ENCODE results near the gene G0S2.

Gene G0S2

DNA sequence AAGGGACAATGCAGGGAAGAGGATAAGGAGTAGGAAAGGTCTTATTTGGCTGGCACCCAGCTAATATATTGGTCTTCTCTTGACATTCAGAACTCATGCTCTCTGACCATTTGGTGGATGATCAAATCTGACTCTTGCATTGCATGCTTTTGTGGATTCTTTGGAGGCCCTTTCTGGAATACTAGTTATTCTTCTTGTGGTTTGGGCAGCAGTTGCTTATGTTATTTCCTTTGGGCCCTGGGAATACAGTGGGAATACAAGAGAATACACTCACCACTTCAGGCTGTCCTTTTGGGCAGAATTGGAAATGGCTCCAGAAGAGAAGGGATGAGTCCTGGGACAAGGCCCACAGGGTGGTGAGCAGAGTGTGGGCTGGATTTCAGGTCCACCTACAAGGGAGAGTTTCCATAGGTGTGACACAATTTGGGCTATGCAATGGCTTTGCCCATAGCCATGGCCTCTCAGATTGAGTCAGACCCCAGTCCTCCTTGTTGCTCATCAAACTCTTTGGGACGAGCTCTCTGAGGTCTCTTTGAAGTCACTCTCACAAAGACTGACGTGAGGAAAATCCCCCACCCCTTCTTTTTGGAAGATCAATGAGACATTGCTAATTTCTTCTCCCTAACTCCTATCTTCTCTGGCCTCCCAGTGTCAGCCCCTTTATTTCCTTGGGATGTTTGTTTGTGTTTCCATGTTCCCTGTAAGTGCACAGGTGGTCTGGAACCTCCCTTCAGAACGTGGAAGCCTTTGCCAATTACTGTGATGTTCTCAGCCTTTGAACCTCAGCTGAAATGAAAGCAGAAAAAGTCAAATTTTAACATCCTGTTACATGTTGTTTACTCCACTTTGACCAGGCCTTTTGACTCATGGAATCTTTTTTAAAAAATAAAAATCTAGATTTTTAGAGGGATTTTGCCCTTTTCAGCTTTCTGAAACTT lies 48.8 kb downstream of the G0S2 start:
- peaks cover 3% of the 10 kb centered on the region for H3K9me3 Mint-ChIP-seq
- DNase-seq, result peak; percentile 48
- H3K27ac Mint-ChIP-seq, result peak overlapping the region; percentile 90
- peaks cover 2% of the 10 kb centered on the region for H3K36me3 Mint-ChIP-seq
- CTCF ChIA-PET, result interaction anchor here (0.9 to 3.2 kb wide), 9 partner anchors 13 to 49 kb away, joined by 3 to 20 read pairs (median 4); partner anchors contain the start of gene G0S2
- H3K4me1 Mint-ChIP-seq, result peaks cover 32% of the 10 kb centered on the region
- H3K4me3 Mint-ChIP-seq, result no peak overlapping the region
- H3K27me3 Mint-ChIP-seq, result no peaks in the 10 kb centered on the region
